MM.1S (cell line): ENCODE results near the gene CFI.

Experiments used
- DNase-seq: peaks from one replicate; pipeline ENCODE4 v3.0.0-alpha.2; 2015
- H2AFZ ChIP-seq: fragments of 300-600 bp; sonication (generic); 2 replicates; pipeline ENCODE4 v1.6.0; 2016; ENCODE audit warnings: antibody characterized with exemption, low read length
- H3F3A ChIP-seq: fragments of 300-600 bp; sonication (generic); 2 replicates; pipeline ENCODE4 v1.6.1; 2016; ENCODE audit warnings: mild to moderate bottlenecking, antibody characterized with exemption, low read length, moderate library complexity, mixed read lengths; ENCODE audit not compliant: insufficient read depth
- H3K27ac ChIP-seq: fragments of 300-600 bp; sonication (generic); 2 replicates; pipeline ENCODE4 v1.5.1; 2016; ENCODE audit warnings: mild to moderate bottlenecking, low read length
- H3K27me3 ChIP-seq: fragments of 300-600 bp; sonication (generic); replicated peaks from 2 replicates; pipeline ENCODE4 v1.6.0; 2016; ENCODE audit warnings: low read length; ENCODE audit not compliant: insufficient read depth
- H3K36me3 ChIP-seq: fragments of 300-600 bp; sonication (generic); replicated peaks from 2 replicates; pipeline ENCODE4 v1.6.1; 2016; ENCODE audit warnings: mild to moderate bottlenecking, low read length, mixed read lengths; ENCODE audit not compliant: insufficient read depth
- H3K4me1 ChIP-seq: fragments of 300-600 bp; sonication (generic); 2 replicates; pipeline ENCODE4 v1.6.1; 2016; ENCODE audit warnings: low read length, mixed read lengths
- H3K4me2 ChIP-seq: fragments of 300-600 bp; sonication (generic); 2 replicates; pipeline ENCODE4 v1.6.0; 2016; ENCODE audit warnings: low read depth, low read length
- H3K4me3 ChIP-seq: fragments of 300-600 bp; sonication (generic); 2 replicates; pipeline ENCODE4 v1.5.1; 2016; ENCODE audit warnings: low read length, mixed read lengths
- H3K79me2 ChIP-seq: fragments of 300-600 bp; sonication (generic); 2 replicates; pipeline ENCODE4 v1.6.1; 2016; ENCODE audit warnings: mixed run types, low read length, mixed read lengths
- H3K9ac ChIP-seq: fragments of 300-600 bp; sonication (generic); 2 replicates; pipeline ENCODE4 v1.6.1; 2016; ENCODE audit warnings: low read length, mixed read lengths
- H3K9me2 ChIP-seq: fragments of 300-600 bp; sonication (generic); replicated peaks from 2 replicates; pipeline ENCODE4 v1.6.1; 2016; ENCODE audit warnings: mild to moderate bottlenecking, low read length, mixed read lengths; ENCODE audit not compliant: insufficient read depth
- H3K9me3 ChIP-seq: fragments of 300-600 bp; sonication (generic); replicated peaks from 2 replicates; pipeline ENCODE4 v1.6.1; 2016; ENCODE audit warnings: mild to moderate bottlenecking, low read length, mixed read lengths; ENCODE audit not compliant: insufficient read depth
- H4K20me1 ChIP-seq: fragments of 300-600 bp; sonication (generic); 2 replicates; pipeline ENCODE4 v1.6.1; 2016; ENCODE audit warnings: mild to moderate bottlenecking, low read length, moderate library complexity, mixed read lengths; ENCODE audit not compliant: insufficient read depth
- CTCF ChIP-seq: fragments of 300-600 bp; sonication (generic); IDR thresholded peaks from 2 replicates; pipeline ENCODE4 v1.5.1; 2016; ENCODE audit warnings: antibody characterized with exemption, low read length, mixed read lengths
- EZH2 ChIP-seq: fragments of 300-600 bp; sonication (generic); optimal IDR thresholded peaks from 2 replicates; pipeline ENCODE3; 2017; ENCODE audit warnings: low read depth, mild to moderate bottlenecking, antibody characterized with exemption, low read length, mixed read lengths
- EZH2phosphoT487 ChIP-seq: fragments of 300-600 bp; sonication (generic); IDR thresholded peaks from 2 replicates; pipeline ENCODE4 v1.6.1; 2018; ENCODE audit warnings: antibody characterized with exemption, low read length

CFI gene

GRCh38 chr4:109721033-109721432 lies 80.8 kb downstream of the CFI start:
- no peak overlapping the region for H3K27ac ChIP-seq
- no peak overlapping the region for H2AFZ ChIP-seq
- TF ChIP-seq CTCF (no peak), EZH2 (no peak)
- no peaks in the 10 kb centered on the region for H3K9me2 ChIP-seq
- no peaks in the 10 kb centered on the region for H3K27me3 ChIP-seq
- H3K9me3 ChIP-seq: no peaks in the 10 kb centered on the region
- no peaks in the 10 kb centered on the region for H3K4me1 ChIP-seq
- H4K20me1 ChIP-seq: no peaks in the 10 kb centered on the region
- H3K79me2 ChIP-seq: peaks cover 43% of the 10 kb centered on the region
- H3K36me3 ChIP-seq: 0 out of 2 replicates have a peak, but pooled peaks cover under 1% of the 10 kb centered on the region
- no peaks in the 10 kb centered on the region for H3F3A ChIP-seq
- no peak for DNase-seq
- no peak overlapping the region for H3K4me2 ChIP-seq
- no peak overlapping the region for H3K9ac ChIP-seq
- no peak overlapping the region for H3K4me3 ChIP-seq

GRCh38 chr4:109719604-109720003 lies 82.2 kb downstream of the CFI start:
- peaks cover 30% of the 10 kb centered on the region for H3K79me2 ChIP-seq
- H3K4me2 ChIP-seq: no peak overlapping the region
- peaks cover 4% of the 10 kb centered on the region; the same call in 1 of the 2 replicates for H3K36me3 ChIP-seq
- no peaks in the 10 kb centered on the region for H4K20me1 ChIP-seq
- no peak for TF ChIP-seq EZH2phosphoT487
- no peak for TF ChIP-seq CTCF
- TF ChIP-seq EZH2: no peak
- no peaks in the 10 kb centered on the region for H3K4me1 ChIP-seq
- no peak overlapping the region for H2AFZ ChIP-seq
- H3K27me3 ChIP-seq: no peaks in the 10 kb centered on the region
- no peak overlapping the region for H3K27ac ChIP-seq
- DNase-seq: no peak
- H3K4me3 ChIP-seq: no peak overlapping the region
- H3K9ac ChIP-seq: no peak overlapping the region
- H3K9me2 ChIP-seq: no peaks in the 10 kb centered on the region
- H3K9me3 ChIP-seq: no peaks in the 10 kb centered on the region
- H3F3A ChIP-seq: no peaks in the 10 kb centered on the region

DNA sequence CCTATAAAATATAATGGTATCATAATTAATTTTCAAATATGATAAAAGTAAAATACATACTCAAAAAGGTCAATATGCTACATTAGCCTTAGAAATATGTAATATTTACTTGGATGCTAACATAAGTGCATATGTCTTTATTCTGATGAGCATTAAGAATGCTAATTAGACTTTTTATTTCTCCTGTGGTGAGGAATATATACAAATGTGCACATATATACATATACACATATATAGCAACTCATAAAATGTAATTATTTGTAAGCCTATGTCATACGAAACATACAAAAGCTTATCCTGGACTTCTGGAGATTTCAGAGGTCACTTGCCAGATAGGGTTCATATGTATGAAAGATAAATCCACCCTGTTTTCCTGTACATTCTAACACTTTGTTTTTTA lies 83.0 kb downstream of the CFI start:
- no peak overlapping the region for H3K9ac ChIP-seq
- H3K79me2 ChIP-seq: peaks cover 26% of the 10 kb centered on the region
- DNase-seq: no peak
- no peak overlapping the region for H3K4me2 ChIP-seq
- H3K36me3 ChIP-seq: peaks cover 4% of the 10 kb centered on the region; the same call in 1 of the 2 replicates
- H4K20me1 ChIP-seq: no peaks in the 10 kb centered on the region
- TF ChIP-seq CTCF (no peak), EZH2 (no peak), EZH2phosphoT487 (no peak)
- no peaks in the 10 kb centered on the region for H3K27me3 ChIP-seq
- no peaks in the 10 kb centered on the region for H3F3A ChIP-seq
- H3K9me2 ChIP-seq: no peaks in the 10 kb centered on the region
- no peak overlapping the region for H3K4me3 ChIP-seq
- H2AFZ ChIP-seq: no peak overlapping the region
- H3K9me3 ChIP-seq: no peaks in the 10 kb centered on the region
- H3K4me1 ChIP-seq: no peaks in the 10 kb centered on the region
- H3K27ac ChIP-seq: no peak overlapping the region

- Histone ChIP-seq H2AFZ (no peak overlapping the region), H3K4me2 (no peak overlapping the region), H4K20me1 (no peaks in the 10 kb centered on the region), H3K27ac (no peak overlapping the region), H3F3A (no peaks in the 10 kb centered on the region), H3K9ac (no peak overlapping the region), H3K9me2 (no peaks in the 10 kb centered on the region), H3K4me1 (peaks cover 9% of the 10 kb centered on the region), H3K4me3 (no peak overlapping the region), H3K27me3 (no peaks in the 10 kb centered on the region), H3K36me3 (peaks cover 4% of the 10 kb centered on the region; the same call in 1 of the 2 replicates), H3K9me3 (no peaks in the 10 kb centered on the region), H3K79me2 (no peaks in the 10 kb centered on the region)
- no peak for DNase-seq
- TF ChIP-seq EZH2 (no peak), EZH2phosphoT487 (no peak), CTCF (no peak)
These were observed 88.3 kb downstream of the CFI start for GRCh38 chr4:109713500-109713899.
